Lung (tissue), 12 donors: ENCODE measurements around the gene FHAD1. TPM values are rescaled to one million over a fixed set of nuclear protein-coding genes. Genes with fewer than 3 reads are reported as not detected.
A peak's percentile ranks its signal among the peaks of the same experiment; 100 is the strongest.

Experiments used
- ATAC-seq: fragments of 200-7000 bp; cut with Tn5 transposase; one replicate; pipeline ENCODE4 v1.9.1; 2020; ENCODE audit warnings: moderate number of reproducible peaks; ENCODE audit not compliant: insufficient read depth, low FRiP score
- DNase-seq, 3 donors: peaks; one replicate each; pipeline ENCODE4 v3.0.0-alpha.2; 2013 to 2017
- H3K27ac ChIP-seq, 2 donors: one replicate each; pipeline ENCODE4 v1.5.1; 2013; ENCODE audit warnings: mild to moderate bottlenecking in 2 of 2, moderate library complexity in 2 of 2, control low read depth in 1 of 2, inconsistent platforms in 1 of 2, low read depth in 1 of 2, low read length in 1 of 2
- H3K27me3 ChIP-seq, 3 donors: one replicate each; pipeline ENCODE4 v1.5.1; 2013; ENCODE audit warnings: low read length in 2 of 3; ENCODE audit not compliant: control insufficient read depth in 3 of 3, insufficient read depth in 3 of 3
- H3K36me3 ChIP-seq, 4 donors: one replicate each; pipeline ENCODE4 v1.5.1; 2013; ENCODE audit warnings: low read length in 4 of 4, mild to moderate bottlenecking in 1 of 4, moderate library complexity in 1 of 4; ENCODE audit not compliant: control insufficient read depth in 4 of 4, insufficient read depth in 4 of 4
- H3K4me1 ChIP-seq, 5 donors: one replicate each; pipeline ENCODE4 v1.5.1; 2013; ENCODE audit warnings: low read length in 5 of 5, mild to moderate bottlenecking in 2 of 5, moderate library complexity in 1 of 5; ENCODE audit not compliant: control insufficient read depth in 5 of 5, insufficient read depth in 5 of 5
- H3K4me3 ChIP-seq: one replicate; pipeline ENCODE4 v1.5.1; 2013; ENCODE audit warnings: mild to moderate bottlenecking, control low read depth, moderate library complexity
- H3K9ac ChIP-seq, 2 donors: one replicate each; pipeline ENCODE4 v1.5.1; 2013; ENCODE audit warnings: low read length in 2 of 2, control low read depth in 1 of 2; ENCODE audit not compliant: insufficient read depth in 1 of 2
- H3K9me3 ChIP-seq, 4 donors: one replicate each; pipeline ENCODE4 v1.5.1; 2013; ENCODE audit warnings: low read length in 3 of 4, mild to moderate bottlenecking in 1 of 4, moderate library complexity in 1 of 4; ENCODE audit not compliant: control insufficient read depth in 4 of 4, insufficient read depth in 3 of 4
- CTCF ChIP-seq: IDR thresholded peaks from 2 replicates; pipeline ENCODE4 v1.5.1; 2012; ENCODE audit warnings: mild to moderate bottlenecking; ENCODE audit errors: control extremely low read depth, extremely low read depth
- WGBS, 2 donors: extraction: QIAGEN DNeasy Blood & Tissue Kit; methylation state at CpG; one replicate each; pipeline ENCODE4 v1.1.7; 2013; 5-methylcytosine and 5-hydroxymethylcytosine counted together
- polyA plus RNA-seq, 2 donors: library from polyadenylated mRNA; stranded (reverse); fragments of 200-250 nt; gene quantifications; one replicate each; pipeline ENCODE4 v1.2.1, GENCODE V29; 2013
- total RNA-seq, 2 donors: library from RNA; depleted of rRNA in 1 of 2; stranded (reverse); fragments of >200 nt in 1 of 2; gene quantifications; one replicate each; pipeline ENCODE4 v1.2.1, GENCODE V29; 2014 to 2021
- donor health status: control.
- donor health status: control.
- donor health status: Bipolar disorder and iron deficiency.
- donor health status: healthy.
- donor health status: DM: yes; HTN: yes; CAD: no.

Gene FHAD1
- total and polyA plus RNA-seq, 4 donors: 4.4 to 25.9 (median 9.2) TPM

- H3K9me3 ChIP-seq: no peaks in the 10 kb centered on the region
- DNase-seq (no peak), ATAC-seq (no peak)
- no peak overlapping the region for H3K9ac ChIP-seq
- no peaks in the 10 kb centered on the region for H3K27me3 ChIP-seq
- TF ChIP-seq CTCF: no peak
- no peak overlapping the region for H3K27ac ChIP-seq
- peaks cover 0 to 28% (median 0%) of the 10 kb centered on the region in 4 donors for H3K36me3 ChIP-seq
- H3K4me3 ChIP-seq: no peak overlapping the region
- peaks cover 0 to 16% (median 0%) of the 10 kb centered on the region in 5 donors for H3K4me1 ChIP-seq
- WGBS, 2 donors: 83 to 88% methylated on average over 5 of the region's 5 CpGs
These were observed 178.0 kb downstream of the FHAD1 start for GRCh38 chr1:15424981-15425380.

GRCh38 chr1:15425521-15425920 is 178.5 kb downstream of the FHAD1 start:
- H3K9ac ChIP-seq: no peak overlapping the region
- H3K27ac ChIP-seq: no peak overlapping the region
- no peak for ATAC-seq
- H3K4me1 ChIP-seq: peaks cover 0 to 16% (median 0%) of the 10 kb centered on the region in 5 donors
- no peaks in the 10 kb centered on the region for H3K27me3 ChIP-seq
- H3K36me3 ChIP-seq: peaks cover 0 to 28% (median 0%) of the 10 kb centered on the region in 4 donors
- DNase-seq: no peak
- H3K4me3 ChIP-seq: no peak overlapping the region
- no peaks in the 10 kb centered on the region for H3K9me3 ChIP-seq
- TF ChIP-seq CTCF: no peak
- 93 to 95% methylated on average over 10 of the region's 10 CpGs for WGBS, 2 donors

DNA sequence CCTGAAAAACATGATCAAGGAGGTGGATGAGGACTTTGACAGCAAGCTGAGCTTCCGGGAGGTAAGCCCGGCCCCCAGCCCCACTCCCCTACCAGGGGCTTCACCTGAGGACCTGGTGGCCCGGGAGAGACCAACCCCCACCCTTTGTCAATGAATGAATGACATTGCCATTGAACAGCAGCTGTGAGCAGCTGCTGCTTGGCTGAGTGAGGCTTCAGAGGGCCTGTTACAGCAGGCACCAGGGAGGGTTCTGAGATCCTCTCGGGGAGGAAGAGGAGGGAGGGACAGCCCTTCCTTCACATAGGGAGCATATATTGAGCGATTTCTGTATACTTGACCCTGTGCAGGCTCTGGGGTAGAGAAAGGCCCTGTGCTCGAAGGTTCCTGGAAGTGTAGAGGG is 178.9 kb downstream of the FHAD1 start:
- ATAC-seq: no peak
- 81 to 83% methylated on average over 6 of the region's 6 CpGs for WGBS, 2 donors
- TF ChIP-seq CTCF: no peak
- Histone ChIP-seq H3K27me3 (no peaks in the 10 kb centered on the region), H3K9ac (no peak overlapping the region), H3K9me3 (no peaks in the 10 kb centered on the region), H3K27ac (no peak overlapping the region), H3K4me1 (peaks cover 0 to 16% (median 0%) of the 10 kb centered on the region in 5 donors), H3K36me3 (peaks cover 0 to 29% (median 0%) of the 10 kb centered on the region in 4 donors), H3K4me3 (no peak overlapping the region)
- DNase-seq: peak; percentile 60 to 75 (median 68)
